Aorta (tissue), 5 donors: Measurements from ENCODE around the gene CD209. TPM values are rescaled to one million over a fixed set of nuclear protein-coding genes. Genes with fewer than 3 reads are reported as not detected.
A peak's percentile ranks its signal among the peaks of the same experiment; 100 is the strongest.
"Not testable (repeated sequence)": the region's sequence is repeated elsewhere in the genome, so short reads cannot be mapped to it uniquely, and the experiment has no call there.

ENCODE experiments used
- ATAC-seq: fragments of 200-7000 bp; cut with Tn5 transposase; one replicate; pipeline ENCODE4 v1.9.1; 2022; ENCODE audit warnings: moderate library complexity; ENCODE audit not compliant: low FRiP score
- DNase-seq, 2 donors: peaks; one replicate each; pipeline ENCODE4 v3.0.0-alpha.2; 2020
- H3K27ac ChIP-seq, 2 donors: one replicate each; pipeline ENCODE4 v1.5.1; 2013; ENCODE audit warnings: low read length in 2 of 2, mild to moderate bottlenecking in 2 of 2, moderate library complexity in 2 of 2, control low read depth in 1 of 2, inconsistent platforms in 1 of 2, low read depth in 1 of 2
- H3K27me3 ChIP-seq, 2 donors: one replicate each; pipeline ENCODE4 v1.6.1; 2013; ENCODE audit warnings: control low read depth in 1 of 2, low read length in 1 of 2, mild to moderate bottlenecking in 1 of 2, moderate library complexity in 1 of 2; ENCODE audit not compliant: insufficient read depth in 2 of 2, control insufficient read depth in 1 of 2
- H3K36me3 ChIP-seq, 2 donors: one replicate each; pipeline ENCODE4 v1.6.1; 2013; ENCODE audit warnings: control low read depth in 1 of 2, low read length in 1 of 2, mild to moderate bottlenecking in 1 of 2; ENCODE audit not compliant: insufficient read depth in 2 of 2, control insufficient read depth in 1 of 2
- H3K4me1 ChIP-seq, 2 donors: one replicate each; pipeline ENCODE4 v1.6.1; 2013; ENCODE audit warnings: low read length in 2 of 2, control low read depth in 1 of 2, mild to moderate bottlenecking in 1 of 2, moderate library complexity in 1 of 2; ENCODE audit not compliant: insufficient read depth in 2 of 2, control insufficient read depth in 1 of 2
- H3K4me3 ChIP-seq, 2 donors: one replicate each; pipeline ENCODE4 v1.5.1; 2013; ENCODE audit warnings: low read length in 2 of 2, control low read depth in 1 of 2, mild to moderate bottlenecking in 1 of 2
- H3K9me3 ChIP-seq: one replicate; pipeline ENCODE4 v1.6.1; 2013; ENCODE audit warnings: mild to moderate bottlenecking, low read length; ENCODE audit not compliant: control insufficient read depth
- WGBS, 2 donors: extraction: QIAGEN DNeasy Blood & Tissue Kit; methylation state at CpG; one replicate each; pipeline ENCODE4 v1.1.7; 2013; 5-methylcytosine and 5-hydroxymethylcytosine counted together
- intact Hi-C, 2 donors: fragments of 100-400 bp; cut with DNase I; formaldehyde crosslinking; loops; one replicate each; pipeline versions ENCODE4 v1.14.2 to v1.15.0; 2022
- polyA plus RNA-seq, 2 donors: library from polyadenylated mRNA; stranded (reverse); fragments of 200-250 nt; gene quantifications; one replicate each; pipeline ENCODE4 v1.2.3, GENCODE V29; 2013
- total RNA-seq, 2 donors: library from RNA; stranded (reverse); fragmentation: NEBNext Ultra II Directional; extraction: Animal tissue kit (Norgen Biotek cat#: 25700); gene quantifications; one replicate each; pipeline ENCODE4 v1.2.1, GENCODE V29; 2021
- donor health status: healthy with polysubstance abuse.
- donor health status: Bipolar disorder and iron deficiency.
- donor health status: DM: no; HTN: no; CAD: no.
- donor health status: DM: no; HTN: no; CAD: no.
- donor health status: DM: yes; HTN: yes; CAD: no.

Gene CD209
- total and polyA plus RNA-seq, 4 donors, result 1.0 to 63.9 (median 11.2) TPM

DNA sequence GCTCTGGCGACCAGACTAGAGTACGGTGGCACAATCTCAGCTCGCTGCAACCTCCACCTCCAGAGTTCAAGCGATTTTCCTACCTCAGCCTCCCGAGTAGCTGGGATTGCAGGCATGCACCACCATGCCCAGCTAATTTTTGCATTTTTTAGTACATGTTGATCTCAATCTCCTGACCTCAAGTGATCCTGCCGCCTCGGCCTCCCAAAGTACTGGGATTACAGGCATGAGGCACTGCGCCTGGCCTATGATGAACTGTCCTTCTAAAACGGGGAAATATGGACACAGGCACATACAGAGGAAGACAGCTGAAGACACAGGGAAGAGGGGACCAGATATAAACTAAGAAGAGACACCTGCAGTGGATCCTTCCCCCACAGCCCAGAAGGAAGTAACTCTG, 28.4 kb upstream of the CD209 start:
- no peak overlapping the region for H3K27ac ChIP-seq
- DNase-seq, result no peak
- H3K4me3 ChIP-seq, result no peak overlapping the region
- 88 to 91% methylated on average over 9 of the region's 9 CpGs for WGBS, 2 donors
- intact Hi-C loops, result no loop called here
- H3K36me3 ChIP-seq, result no peaks in the 10 kb centered on the region
- H3K4me1 ChIP-seq, result no peaks in the 10 kb centered on the region
- ATAC-seq, result no peak
- peaks cover 4% of the 10 kb centered on the region for H3K9me3 ChIP-seq
- H3K27me3 ChIP-seq, result no peaks in the 10 kb centered on the region

- H3K4me3 ChIP-seq, result no peak overlapping the region
- no peaks in the 10 kb centered on the region for H3K4me1 ChIP-seq
- intact Hi-C loops, result no loop called here
- DNase-seq, result no peak
- H3K27me3 ChIP-seq, result no peaks in the 10 kb centered on the region
- H3K27ac ChIP-seq, result no peak overlapping the region
- peaks cover 1% of the 10 kb centered on the region for H3K9me3 ChIP-seq
- H3K36me3 ChIP-seq, result no peaks in the 10 kb centered on the region
- ATAC-seq, result no peak
- WGBS, 2 donors, result 80 to 86% methylated on average over 9 of the region's 9 CpGs
These were observed 26.5 kb upstream of the CD209 start for GRCh38 chr19:7773841-7774240.

DNA sequence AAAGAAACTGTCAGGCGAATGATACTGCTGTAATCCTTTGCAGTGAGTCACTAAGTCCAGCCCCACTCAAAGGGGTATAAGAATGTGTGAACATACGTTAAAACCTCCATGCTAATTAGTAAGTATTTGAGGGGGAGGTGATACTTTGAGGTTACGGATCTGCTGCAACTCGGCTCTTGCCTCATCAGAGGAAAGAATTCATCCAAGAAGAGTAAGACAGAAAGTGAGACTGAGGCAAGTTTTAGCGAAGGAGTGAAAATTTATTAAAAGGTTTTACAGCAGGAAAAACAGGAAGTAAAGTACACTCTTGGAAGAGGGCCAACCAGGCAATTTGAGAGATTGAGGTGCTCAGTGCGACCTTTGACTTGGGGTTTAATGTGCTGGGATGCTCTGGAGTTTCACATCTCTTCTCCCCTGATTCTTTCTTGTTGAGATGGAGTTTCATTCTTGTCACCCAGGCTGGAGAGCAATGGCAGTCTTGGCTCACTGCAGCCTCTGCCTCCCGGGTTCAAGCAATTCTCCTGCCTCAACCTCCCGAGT, 25.5 kb upstream of the CD209 start:
- intact Hi-C loops, result no loop called here
- H3K36me3 ChIP-seq, result no peaks in the 10 kb centered on the region
- no peak for ATAC-seq
- no peaks in the 10 kb centered on the region for H3K27me3 ChIP-seq
- no peak overlapping the region for H3K27ac ChIP-seq
- no peak overlapping the region for H3K4me3 ChIP-seq
- DNase-seq, result no peak
- H3K4me1 ChIP-seq, result no peaks in the 10 kb centered on the region
- peaks cover 1% of the 10 kb centered on the region for H3K9me3 ChIP-seq
- WGBS, 2 donors, result 50% methylated on average over 8 of the region's 8 CpGs

DNA sequence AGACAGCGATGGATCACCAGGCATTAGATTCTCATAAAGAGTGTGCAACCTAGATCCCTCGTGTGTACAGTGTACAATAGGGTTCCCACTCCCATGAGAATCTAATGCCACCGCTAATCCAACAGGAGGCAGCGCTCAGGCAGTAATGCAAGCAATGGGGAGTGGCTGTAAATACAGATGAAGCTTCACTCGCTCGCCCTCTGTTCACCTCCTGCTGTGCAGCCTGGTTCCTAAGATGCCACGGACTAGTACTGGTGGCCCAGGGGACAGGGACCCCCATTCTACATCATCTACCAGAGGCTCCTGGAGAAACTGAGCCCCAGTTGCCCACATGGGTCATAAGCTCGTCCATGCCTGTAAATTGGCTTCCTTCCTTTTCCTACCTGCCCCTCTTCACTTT, 23.7 kb upstream of the CD209 start:
- Histone ChIP-seq H3K4me3 (no peak overlapping the region), H3K4me1 (no peaks in the 10 kb centered on the region), H3K9me3 (peaks cover under 1% of the 10 kb centered on the region), H3K27me3 (no peaks in the 10 kb centered on the region), H3K36me3 (no peaks in the 10 kb centered on the region), H3K27ac (no peak overlapping the region)
- intact Hi-C loops, result no loop called here
- ATAC-seq (no peak), DNase-seq (no peak)
- WGBS, 2 donors, result 52 to 65% methylated on average over 8 of the region's 8 CpGs

DNA sequence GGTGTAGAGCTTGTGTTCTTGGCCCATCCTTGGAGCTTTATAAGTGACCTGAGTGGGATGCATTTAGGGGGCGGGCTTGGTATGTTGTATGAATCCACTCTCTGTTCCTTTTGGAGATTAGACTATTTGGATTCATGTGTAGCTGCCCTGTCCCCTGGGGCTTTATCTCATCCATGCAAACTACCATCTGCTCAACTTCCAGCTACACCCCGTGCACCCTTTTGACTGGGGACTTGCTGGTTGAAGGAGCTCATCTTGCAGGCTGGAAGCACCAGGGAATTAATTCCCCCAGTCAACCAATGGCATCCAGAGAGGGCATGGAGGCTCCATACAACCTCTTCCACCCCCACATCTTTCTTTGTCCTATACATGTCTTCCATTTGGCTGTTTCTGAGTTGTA, 21.8 kb upstream of the CD209 start:
- no peaks in the 10 kb centered on the region for H3K36me3 ChIP-seq
- no peak for DNase-seq
- WGBS, 2 donors, result 81 to 86% methylated on average over 2 of the region's 2 CpGs
- intact Hi-C loops, result no loop called here
- no peak overlapping the region for H3K27ac ChIP-seq
- no peaks in the 10 kb centered on the region for H3K9me3 ChIP-seq
- H3K4me1 ChIP-seq, result no peaks in the 10 kb centered on the region
- no peak for ATAC-seq
- no peak overlapping the region for H3K4me3 ChIP-seq
- no peaks in the 10 kb centered on the region for H3K27me3 ChIP-seq

GRCh38 chr19:7767487-7767886, 20.2 kb upstream of the CD209 start:
- Histone ChIP-seq H3K4me3 (no peak overlapping the region), H3K27me3 (no peaks in the 10 kb centered on the region), H3K27ac (no peak overlapping the region), H3K4me1 (no peaks in the 10 kb centered on the region), H3K9me3 (no peaks in the 10 kb centered on the region), H3K36me3 (no peaks in the 10 kb centered on the region)
- DNase-seq, result no peak
- intact Hi-C loops, result no loop called here
- no peak for ATAC-seq
- 68 to 74% methylated on average over 4 of the region's 4 CpGs for WGBS, 2 donors

DNA sequence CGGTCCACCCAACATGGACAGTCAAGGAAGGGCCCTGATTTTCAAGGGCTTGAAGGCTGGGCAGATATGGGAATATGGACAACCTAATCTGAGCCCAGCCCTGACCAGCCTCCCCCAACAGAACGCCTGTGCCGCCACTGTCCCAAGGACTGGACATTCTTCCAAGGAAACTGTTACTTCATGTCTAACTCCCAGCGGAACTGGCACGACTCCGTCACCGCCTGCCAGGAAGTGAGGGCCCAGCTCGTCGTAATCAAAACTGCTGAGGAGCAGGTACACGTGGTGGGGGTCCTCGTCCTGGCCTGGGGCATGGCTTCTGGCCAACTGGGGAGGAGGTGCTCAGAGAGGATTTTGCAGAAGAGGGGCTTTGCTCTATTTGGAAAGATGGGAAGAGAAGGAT, 19.2 kb upstream of the CD209 start:
- intact Hi-C loops, result no loop called here
- H3K4me1 ChIP-seq, result no peaks in the 10 kb centered on the region
- H3K9me3 ChIP-seq, result no peaks in the 10 kb centered on the region
- ATAC-seq (no peak), DNase-seq (peak in 1 of 2 donors; percentile 32)
- H3K36me3 ChIP-seq, result no peaks in the 10 kb centered on the region
- H3K27ac ChIP-seq, result no peak overlapping the region
- H3K27me3 ChIP-seq, result no peaks in the 10 kb centered on the region
- WGBS, 2 donors, result 69 to 75% methylated on average over 11 of the region's 11 CpGs
- no peak overlapping the region for H3K4me3 ChIP-seq

GRCh38 chr19:7765043-7765442, 17.7 kb upstream of the CD209 start:
- H3K27me3 ChIP-seq, H3K4me3 ChIP-seq, H3K36me3 ChIP-seq, H3K27ac ChIP-seq, H3K4me1 ChIP-seq, H3K9me3 ChIP-seq, ATAC-seq, intact Hi-C loops: not testable (repeated sequence)
- peak in 1 of 2 donors; percentile 31 for DNase-seq
- 79 to 84% methylated on average over 2 of the region's 2 CpGs for WGBS, 2 donors

DNA sequence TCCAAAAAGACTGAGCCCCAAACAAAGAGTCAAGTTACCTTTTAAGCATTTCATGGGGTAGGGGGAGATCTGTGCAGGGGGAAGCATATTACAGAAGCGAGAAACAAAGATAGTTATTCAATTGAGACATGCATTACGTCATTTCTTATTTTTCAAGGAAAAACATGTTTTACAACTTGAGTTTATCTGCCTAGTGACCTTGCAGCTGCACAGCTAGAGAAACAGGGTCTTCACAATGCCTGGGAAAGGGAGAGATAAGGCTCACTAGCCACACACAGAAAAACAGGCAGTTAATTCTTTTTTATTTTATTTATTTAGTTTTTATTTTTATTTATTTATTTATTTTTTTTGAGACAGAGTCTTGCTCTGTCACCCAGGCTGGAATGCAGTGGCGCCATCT, 16.8 kb upstream of the CD209 start:
- H3K4me3 ChIP-seq, intact Hi-C loops, H3K36me3 ChIP-seq, H3K4me1 ChIP-seq, DNase-seq, H3K27me3 ChIP-seq, ATAC-seq, H3K27ac ChIP-seq, H3K9me3 ChIP-seq: not testable (repeated sequence)
- WGBS, 2 donors, result 41 to 63% methylated on average over 3 of the region's 3 CpGs
